Activated B cell treated with CpG ODN at 0.5 μM for 24 hours (primary cell): ENCODE results near the gene WDR5. TPM values are rescaled to one million over a fixed set of nuclear protein-coding genes. Genes with fewer than 3 reads are reported as not detected.

Experiments used
- ATAC-seq: fragments of 200-7000 bp; cut with Tn5 transposase; one replicate; pipeline ENCODE4 v1.10.0; 2021; ENCODE audit warnings: low read depth, mild to moderate bottlenecking, moderate library complexity
- CTCF ChIA-PET: fragments of 350-600 bp; sonication (Branson Sonifier 250); formaldehyde crosslinking; loops from one replicate; lab custom pipeline; 2021; ENCODE audit warnings: antibody characterized with exemption; lab: Charles Lee
- POLR2A ChIA-PET: fragments of 350-600 bp; sonication (Branson Sonifier 250); formaldehyde crosslinking; loops from one replicate; lab custom pipeline; 2021; ENCODE audit warnings: antibody characterized with exemption; lab: Charles Lee
- DNase-seq: peaks from one replicate; pipeline ENCODE4 v3.0.0; 2022
- H3K27ac Mint-ChIP-seq: one replicate; pipeline ENCODE4 v1.8.0; 2020; ENCODE audit warnings: mixed read lengths
- H3K27me3 Mint-ChIP-seq: one replicate; pipeline ENCODE4 v1.8.0; 2021; ENCODE audit warnings: mixed read lengths
- H3K36me3 Mint-ChIP-seq: one replicate; pipeline ENCODE4 v1.8.0; 2021; ENCODE audit warnings: low read depth, mixed read lengths
- H3K4me1 Mint-ChIP-seq: one replicate; pipeline ENCODE4 v1.8.0; 2021; ENCODE audit warnings: mixed read lengths
- H3K4me3 Mint-ChIP-seq: one replicate; pipeline ENCODE4 v1.8.0; 2020; ENCODE audit warnings: mild to moderate bottlenecking, mixed read lengths
- H3K9me3 Mint-ChIP-seq: one replicate; pipeline ENCODE4 v1.8.0; 2020; ENCODE audit warnings: mixed read lengths
- CTCF ChIP-seq: fragments of 200-600 bp; IDR thresholded peaks from one replicate; pipeline ENCODE4 v1.8.0; 2022; ENCODE audit warnings: antibody characterized with exemption, mild to moderate bottlenecking
- intact Hi-C: fragments of 100-400 bp; cut with micrococcal nuclease; formaldehyde crosslinking; loops from one replicate; pipeline ENCODE4 v1.15.1; 2024
- total RNA-seq: library from RNA; stranded (reverse); gene quantifications from 2 replicates; pipeline ENCODE4 v1.2.3, GENCODE V29; 2022

WDR5 gene
- total RNA-seq, 1 donor from 2014 or later, result 22.4 TPM

DNA sequence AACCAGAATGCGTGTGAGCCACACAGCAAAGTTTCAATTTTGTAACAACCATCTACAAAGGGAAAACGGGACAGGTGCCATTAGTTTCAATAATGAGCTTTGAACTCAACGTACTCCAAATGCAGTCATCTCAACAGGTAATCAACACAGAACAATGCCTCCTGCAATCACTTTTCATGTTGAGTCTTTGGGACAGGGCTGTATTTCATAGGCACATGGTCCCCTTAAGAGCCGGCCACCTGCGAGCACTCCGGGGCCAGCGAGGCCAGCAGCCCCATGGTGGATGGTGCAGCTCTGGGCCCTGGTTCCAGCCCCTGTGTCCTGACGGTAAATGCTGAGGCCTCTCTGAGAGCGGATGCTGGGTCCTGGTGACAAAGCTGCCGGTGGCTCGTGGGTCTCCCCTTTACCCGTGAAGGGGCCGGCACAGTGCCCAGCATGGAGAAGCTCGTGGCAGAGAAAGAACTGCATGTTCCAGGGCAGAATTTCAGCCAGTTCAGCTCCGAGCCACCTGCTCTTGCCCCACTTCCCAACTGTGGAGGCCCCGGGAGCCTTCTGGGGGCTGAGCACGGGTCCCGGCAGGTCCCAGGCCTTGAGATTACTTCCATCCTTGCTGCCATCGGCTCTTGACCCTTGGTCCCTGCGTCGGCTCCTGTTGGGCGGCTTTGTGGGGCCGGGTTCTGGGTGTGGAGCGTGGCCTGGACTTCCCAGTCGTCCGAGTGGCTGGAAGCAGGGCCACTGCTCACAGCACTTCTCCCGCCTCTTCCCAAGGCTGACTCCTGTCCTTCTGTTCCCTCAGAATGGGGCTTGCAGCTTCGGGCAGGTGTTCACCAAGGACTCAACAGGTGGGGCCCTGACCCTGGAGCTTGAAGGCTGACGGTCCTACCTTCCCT lies 54.6 kb downstream of the WDR5 start:
- H3K36me3 Mint-ChIP-seq, result no peaks in the 10 kb centered on the region
- peaks cover 13% of the 10 kb centered on the region for H3K4me1 Mint-ChIP-seq
- ChIA-PET CTCF (interaction anchor here (0.5 kb wide), 1 partner anchor 10 kb away, joined by 3 read pairs; no protein-coding TSS in a partner anchor), POLR2A (no interaction called here)
- intact Hi-C loops, result no loop called here
- TF ChIP-seq CTCF, result no peak
- no peak for DNase-seq
- peaks cover 11% of the 10 kb centered on the region for H3K27me3 Mint-ChIP-seq
- no peaks in the 10 kb centered on the region for H3K9me3 Mint-ChIP-seq
- no peak for ATAC-seq
- no peak overlapping the region for H3K4me3 Mint-ChIP-seq
- no peak overlapping the region for H3K27ac Mint-ChIP-seq

GRCh38 chr9:134191455-134192209 lies 55.8 kb downstream of the WDR5 start:
- peaks cover 9% of the 10 kb centered on the region for H3K27me3 Mint-ChIP-seq
- H3K36me3 Mint-ChIP-seq, result no peaks in the 10 kb centered on the region
- peaks cover 9% of the 10 kb centered on the region for H3K4me1 Mint-ChIP-seq
- ChIA-PET POLR2A (no interaction called here), CTCF (no interaction called here)
- H3K4me3 Mint-ChIP-seq, result no peak overlapping the region
- intact Hi-C loops, result no loop called here
- no peak overlapping the region for H3K27ac Mint-ChIP-seq
- ATAC-seq (no peak), DNase-seq (no peak)
- TF ChIP-seq CTCF, result no peak
- H3K9me3 Mint-ChIP-seq, result no peaks in the 10 kb centered on the region

GRCh38 chr9:134192311-134192950 lies 56.5 kb downstream of the WDR5 start:
- Mint-ChIP-seq H3K27me3 (peaks cover 9% of the 10 kb centered on the region), H3K36me3 (no peaks in the 10 kb centered on the region), H3K9me3 (no peaks in the 10 kb centered on the region), H3K27ac (no peak overlapping the region), H3K4me3 (no peak overlapping the region), H3K4me1 (peaks cover 9% of the 10 kb centered on the region)
- DNase-seq, result no peak
- ChIA-PET CTCF (no interaction called here), POLR2A (no interaction called here)
- intact Hi-C loops, result no loop called here
- no peak for TF ChIP-seq CTCF
- ATAC-seq, result no peak

- intact Hi-C loops, result no loop called here
- ChIA-PET POLR2A (no interaction called here), CTCF (no interaction called here)
- H3K36me3 Mint-ChIP-seq, result no peaks in the 10 kb centered on the region
- no peak for DNase-seq
- peaks cover 9% of the 10 kb centered on the region for H3K27me3 Mint-ChIP-seq
- ATAC-seq, result no peak
- no peak overlapping the region for H3K27ac Mint-ChIP-seq
- no peak for TF ChIP-seq CTCF
- no peaks in the 10 kb centered on the region for H3K9me3 Mint-ChIP-seq
- peaks cover 9% of the 10 kb centered on the region for H3K4me1 Mint-ChIP-seq
- no peak overlapping the region for H3K4me3 Mint-ChIP-seq
Measured at GRCh38 chr9:134192951-134193731, 57.3 kb downstream of the WDR5 start.
